Panc1 (cell line): ENCODE results near the gene GRIK4.

Source experiments
- POLR2AphosphoS5 ChIP-seq: IDR thresholded peaks from 2 replicates; pipeline ENCODE4 v1.6.1; 2012; ENCODE audit warnings: mild to moderate bottlenecking, low read depth, low read length, moderate library complexity
- SIN3A ChIP-seq: IDR thresholded peaks from 2 replicates; pipeline ENCODE4 v1.6.1; 2012; ENCODE audit warnings: low read depth, mild to moderate bottlenecking, low read length, moderate library complexity, borderline replicate concordance; ENCODE audit not compliant: insufficient read depth
- TCF7L2 ChIP-seq: IDR thresholded peaks from 2 replicates; pipeline ENCODE4 v1.6.1; 2011; ENCODE audit warnings: mild to moderate bottlenecking, low read depth, low read length, inconsistent platforms
- TF ChIP-seq, protein P1 (sequence below): fragments of 450-650 bp; IDR thresholded peaks from 2 replicates; pipeline ENCODE4 v1.5.1; 2017; ENCODE audit warnings: mild to moderate bottlenecking
- TF ChIP-seq, protein P2 (sequence below), 2 experiments: IDR thresholded peaks; 2 replicates each; pipeline ENCODE4 v1.6.1; 2011 to 2012; ENCODE audit warnings: low read depth in 2 of 2, control low read depth in 1 of 2, low read length in 1 of 2, mild to moderate bottlenecking in 1 of 2, moderate library complexity in 1 of 2; ENCODE audit not compliant: insufficient read depth in 1 of 2

GRCh38 chr11:120917559-120918239 lies 406.2 kb downstream of the GRIK4 start:
- TF ChIP-seq, protein P1, sequence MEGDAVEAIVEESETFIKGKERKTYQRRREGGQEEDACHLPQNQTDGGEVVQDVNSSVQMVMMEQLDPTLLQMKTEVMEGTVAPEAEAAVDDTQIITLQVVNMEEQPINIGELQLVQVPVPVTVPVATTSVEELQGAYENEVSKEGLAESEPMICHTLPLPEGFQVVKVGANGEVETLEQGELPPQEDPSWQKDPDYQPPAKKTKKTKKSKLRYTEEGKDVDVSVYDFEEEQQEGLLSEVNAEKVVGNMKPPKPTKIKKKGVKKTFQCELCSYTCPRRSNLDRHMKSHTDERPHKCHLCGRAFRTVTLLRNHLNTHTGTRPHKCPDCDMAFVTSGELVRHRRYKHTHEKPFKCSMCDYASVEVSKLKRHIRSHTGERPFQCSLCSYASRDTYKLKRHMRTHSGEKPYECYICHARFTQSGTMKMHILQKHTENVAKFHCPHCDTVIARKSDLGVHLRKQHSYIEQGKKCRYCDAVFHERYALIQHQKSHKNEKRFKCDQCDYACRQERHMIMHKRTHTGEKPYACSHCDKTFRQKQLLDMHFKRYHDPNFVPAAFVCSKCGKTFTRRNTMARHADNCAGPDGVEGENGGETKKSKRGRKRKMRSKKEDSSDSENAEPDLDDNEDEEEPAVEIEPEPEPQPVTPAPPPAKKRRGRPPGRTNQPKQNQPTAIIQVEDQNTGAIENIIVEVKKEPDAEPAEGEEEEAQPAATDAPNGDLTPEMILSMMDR = no peak
- TF ChIP-seq, protein P2, sequence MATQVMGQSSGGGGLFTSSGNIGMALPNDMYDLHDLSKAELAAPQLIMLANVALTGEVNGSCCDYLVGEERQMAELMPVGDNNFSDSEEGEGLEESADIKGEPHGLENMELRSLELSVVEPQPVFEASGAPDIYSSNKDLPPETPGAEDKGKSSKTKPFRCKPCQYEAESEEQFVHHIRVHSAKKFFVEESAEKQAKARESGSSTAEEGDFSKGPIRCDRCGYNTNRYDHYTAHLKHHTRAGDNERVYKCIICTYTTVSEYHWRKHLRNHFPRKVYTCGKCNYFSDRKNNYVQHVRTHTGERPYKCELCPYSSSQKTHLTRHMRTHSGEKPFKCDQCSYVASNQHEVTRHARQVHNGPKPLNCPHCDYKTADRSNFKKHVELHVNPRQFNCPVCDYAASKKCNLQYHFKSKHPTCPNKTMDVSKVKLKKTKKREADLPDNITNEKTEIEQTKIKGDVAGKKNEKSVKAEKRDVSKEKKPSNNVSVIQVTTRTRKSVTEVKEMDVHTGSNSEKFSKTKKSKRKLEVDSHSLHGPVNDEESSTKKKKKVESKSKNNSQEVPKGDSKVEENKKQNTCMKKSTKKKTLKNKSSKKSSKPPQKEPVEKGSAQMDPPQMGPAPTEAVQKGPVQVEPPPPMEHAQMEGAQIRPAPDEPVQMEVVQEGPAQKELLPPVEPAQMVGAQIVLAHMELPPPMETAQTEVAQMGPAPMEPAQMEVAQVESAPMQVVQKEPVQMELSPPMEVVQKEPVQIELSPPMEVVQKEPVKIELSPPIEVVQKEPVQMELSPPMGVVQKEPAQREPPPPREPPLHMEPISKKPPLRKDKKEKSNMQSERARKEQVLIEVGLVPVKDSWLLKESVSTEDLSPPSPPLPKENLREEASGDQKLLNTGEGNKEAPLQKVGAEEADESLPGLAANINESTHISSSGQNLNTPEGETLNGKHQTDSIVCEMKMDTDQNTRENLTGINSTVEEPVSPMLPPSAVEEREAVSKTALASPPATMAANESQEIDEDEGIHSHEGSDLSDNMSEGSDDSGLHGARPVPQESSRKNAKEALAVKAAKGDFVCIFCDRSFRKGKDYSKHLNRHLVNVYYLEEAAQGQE (IDR thresholded peaks at IDR 0.05; ENCODE audit: insufficient read depth in 1 of 2, low read depth in 2 of 2, low read length in 1 of 2) = no peak
- TF ChIP-seq POLR2AphosphoS5 = no peak
- TF ChIP-seq SIN3A = no peak
- TF ChIP-seq TCF7L2 = no peak
